ENCODE results near the gene ARL5C. TPM values are rescaled to one million over a fixed set of nuclear protein-coding genes. Genes with fewer than 3 reads are reported as not detected.

Gene ARL5C
- polyA plus RNA-seq, 1 donor, result 0.59 TPM

GRCh38 chr17:39108461-39109375 is 57.2 kb downstream of the ARL5C start:
- DNase-seq (ENCODE audit: low read depth), result no peak

GRCh38 chr17:39107973-39108372 is 58.0 kb downstream of the ARL5C start:
- DNase-seq (ENCODE audit: low read depth), result no peak

GRCh38 chr17:39107155-39107554 is 58.8 kb downstream of the ARL5C start:
- no peak for DNase-seq (ENCODE audit: low read depth)

Other genes with a start within 250 kb of the ARL5C start
- not detected for gene FBXO47, start 198.8 kb downstream of the ARL5C start, polyA plus RNA-seq (ENCODE audit: insufficient read length)
- gene PLXDC1, start 14.5 kb downstream of the ARL5C start, polyA plus RNA-seq (ENCODE audit: insufficient read length), result 5.0 TPM
- 232 TPM for gene CACNB1, start 31.5 kb upstream of the ARL5C start, polyA plus RNA-seq (ENCODE audit: insufficient read length)
- gene RPL19, start 34.1 kb upstream of the ARL5C start, polyA plus RNA-seq (ENCODE audit: insufficient read length), result 2,814 TPM
- 0.25 TPM for gene STAC2, start 59.8 kb upstream of the ARL5C start, polyA plus RNA-seq (ENCODE audit: insufficient read length)
- gene FBXL20, start 235.5 kb upstream of the ARL5C start, polyA plus RNA-seq (ENCODE audit: insufficient read length), result 6.1 TPM

Data from forelimb muscle (tissue), 1 donor.